Psoas muscle (tissue), 8 donors: ENCODE results near the gene IFITM5. TPM values are rescaled to one million over a fixed set of nuclear protein-coding genes. Genes with fewer than 3 reads are reported as not detected.

Experiments used
- ATAC-seq, 4 donors: fragments of 200-7000 bp; cut with Tn5 transposase; one replicate each; pipeline ENCODE4 v1.9.1; 2020; ENCODE audit warnings: moderate library complexity in 3 of 4, mild to moderate bottlenecking in 2 of 4
- DNase-seq, 2 donors: peaks; one replicate each; pipeline ENCODE4 v3.0.0-alpha.2; 2020
- H3K27ac ChIP-seq: fragments of 200-600 bp; one replicate; pipeline ENCODE4 v1.8.0; 2022
- H3K27me3 ChIP-seq, 3 donors: fragments of 200-600 bp in 1 of 3; one replicate each; pipeline versions ENCODE4 v1.6.1 to v1.8.0; 2013 to 2022; ENCODE audit warnings: low read length in 2 of 3, mild to moderate bottlenecking in 2 of 3, moderate library complexity in 1 of 3; ENCODE audit not compliant: insufficient read depth in 3 of 3
- H3K36me3 ChIP-seq, 2 donors: fragments of 200-600 bp in 1 of 2; one replicate each; pipeline versions ENCODE4 v1.6.1 to v1.8.0; 2013 to 2022; ENCODE audit warnings: low read depth in 1 of 2, mild to moderate bottlenecking in 1 of 2, moderate library complexity in 1 of 2; ENCODE audit not compliant: insufficient read depth in 1 of 2
- H3K4me1 ChIP-seq: fragments of 200-600 bp; one replicate; pipeline ENCODE4 v1.8.0; 2022
- H3K4me3 ChIP-seq: fragments of 200-600 bp; one replicate; pipeline ENCODE4 v1.8.0; 2022; ENCODE audit warnings: mild to moderate bottlenecking
- H3K9me3 ChIP-seq: fragments of 200-600 bp; one replicate; pipeline ENCODE4 v1.8.0; 2022
- CTCF ChIP-seq: fragments of 200-600 bp; IDR thresholded peaks from one replicate; pipeline ENCODE4 v1.8.0; 2022; ENCODE audit warnings: antibody characterized with exemption
- WGBS, 3 donors: extraction: QIAGEN DNeasy Blood & Tissue Kit; methylation state at CpG; one replicate each; pipeline versions ENCODE4 v1.1.6 to v1.1.7; 2013; 5-methylcytosine and 5-hydroxymethylcytosine counted together
- intact Hi-C, 2 donors: fragments of 100-400 bp; cut with DNase I; formaldehyde crosslinking; loops; one replicate each; pipeline versions ENCODE4 v1.11.0 to v1.14.2; 2022
- polyA plus RNA-seq, 3 donors: library from polyadenylated mRNA; stranded (reverse); fragments of 200-250 nt; gene quantifications; one replicate each; pipeline ENCODE4 v1.2.3, GENCODE V29; 2013
- total RNA-seq, 4 donors: library from RNA; stranded (reverse); fragmentation: NEBNext Ultra II Directional in 2 of 4; extraction: Animal tissue kit (Norgen Biotek cat#: 25700) in 2 of 4; gene quantifications; one replicate each; pipeline versions ENCODE4 v1.2.1 to v1.2.4, GENCODE V29; 2021 to 2023
- donor health status: healthy with polysubstance abuse.
- donor health status: DM: no; HTN: no; CAD: no; lungs with moderate emphysema.
- donor health status: Bipolar disorder and iron deficiency.
- donor health status: healthy.
- donor health status: DM: yes; HTN: yes; CAD: no.
- donor health status: DM: no; HTN: no; CAD: no.
- donor health status: DM: no; HTN: no; CAD: no.
- donor health status: DM: yes; HTN: yes; CAD: no.

The IFITM5 gene
- total and polyA plus RNA-seq, 7 donors = not detected

GRCh38 chr11:328012-328411 lies 28.7 kb upstream of the IFITM5 start:
- peaks cover 0 to 6% (median 3%) of the 10 kb centered on the region in 3 donors for H3K27me3 ChIP-seq
- intact Hi-C loops = no loop called here
- H3K4me3 ChIP-seq = no peak overlapping the region
- peaks cover 13% of the 10 kb centered on the region for H3K4me1 ChIP-seq
- no peak for TF ChIP-seq CTCF
- no peak for DNase-seq
- no peaks in the 10 kb centered on the region for H3K36me3 ChIP-seq
- no peak for ATAC-seq
- 94 to 97% (median 94%) methylated on average over 13 of the region's 13 CpGs for WGBS, 3 donors
- no peaks in the 10 kb centered on the region for H3K9me3 ChIP-seq
- H3K27ac ChIP-seq = no peak overlapping the region

DNA sequence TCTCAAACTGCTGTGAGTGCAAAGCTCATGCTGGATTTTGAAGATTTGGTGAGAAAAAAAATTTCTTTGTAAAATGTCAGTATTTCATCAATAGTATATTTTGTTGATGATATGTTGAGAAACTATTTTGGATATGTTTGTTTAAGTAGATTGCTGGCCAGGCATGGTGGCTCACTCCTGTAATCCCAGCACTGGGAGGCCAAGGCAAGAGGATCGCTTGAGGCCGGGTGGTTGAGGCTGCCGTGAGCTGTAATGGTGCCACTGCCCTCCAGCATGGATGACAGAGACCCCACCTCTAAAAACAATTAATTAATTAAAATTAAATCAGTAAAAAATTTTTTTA lies 28.2 kb upstream of the IFITM5 start:
- H3K4me1 ChIP-seq = peaks cover 13% of the 10 kb centered on the region
- 92 to 94% (median 93%) methylated on average over 3 of the region's 3 CpGs for WGBS, 3 donors
- intact Hi-C loops = no loop called here
- DNase-seq (no peak), ATAC-seq (no peak)
- no peaks in the 10 kb centered on the region for H3K9me3 ChIP-seq
- H3K36me3 ChIP-seq = no peaks in the 10 kb centered on the region
- peak overlapping the region; percentile 36 for H3K4me3 ChIP-seq
- H3K27me3 ChIP-seq = peaks cover 0 to 6% (median 3%) of the 10 kb centered on the region in 3 donors
- peak overlapping the region; percentile 76 for H3K27ac ChIP-seq
- TF ChIP-seq CTCF = no peak

GRCh38 chr11:326842-327580 lies 27.7 kb upstream of the IFITM5 start:
- DNase-seq (peak; percentile 81 to 90), ATAC-seq (peak; percentile 55 to 85 (median 84))
- 24 to 26% (median 24%) methylated on average over 17 to 19 of the region's 19 CpGs for WGBS, 3 donors
- TF ChIP-seq CTCF = no peak
- Histone ChIP-seq H3K9me3 (no peaks in the 10 kb centered on the region), H3K4me1 (peaks cover 13% of the 10 kb centered on the region), H3K27me3 (peaks cover 0 to 6% (median 3%) of the 10 kb centered on the region in 3 donors), H3K27ac (peak overlapping the region; percentile 76), H3K4me3 (peak overlapping the region; percentile 36), H3K36me3 (no peaks in the 10 kb centered on the region)
- intact Hi-C loops = no loop called here

DNA sequence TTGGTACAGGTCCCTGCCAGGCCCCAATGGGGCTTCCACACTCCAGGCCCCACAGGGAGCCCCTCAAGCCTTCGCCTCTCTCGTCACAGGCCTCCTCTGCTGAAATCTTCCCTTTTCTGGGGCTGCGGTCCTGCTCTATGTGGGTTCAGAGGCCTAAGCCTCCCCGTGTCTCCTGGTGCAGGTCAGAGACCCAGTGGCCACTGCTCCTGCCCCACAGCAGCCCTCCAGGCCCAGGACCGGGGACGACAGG lies 27.2 kb upstream of the IFITM5 start:
- H3K27me3 ChIP-seq = peaks cover 0 to 6% (median 3%) of the 10 kb centered on the region in 3 donors
- H3K4me1 ChIP-seq = peaks cover 13% of the 10 kb centered on the region
- intact Hi-C loops = no loop called here
- no peaks in the 10 kb centered on the region for H3K9me3 ChIP-seq
- H3K36me3 ChIP-seq = no peaks in the 10 kb centered on the region
- peak overlapping the region; percentile 76 for H3K27ac ChIP-seq
- WGBS, 3 donors = 58 to 66% (median 58%) methylated on average over 6 of the region's 6 CpGs
- DNase-seq (no peak), ATAC-seq (peak in 3 of 4 donors; percentile 11 to 35 (median 27))
- no peak for TF ChIP-seq CTCF
- no peak overlapping the region for H3K4me3 ChIP-seq
